HCT116 (cell line): ENCODE data around the gene GRIA1. TPM values are rescaled to one million over a fixed set of nuclear protein-coding genes. Genes with fewer than 3 reads are reported as not detected.

Source experiments
- ATAC-seq: fragments of 200-7000 bp; cut with Tn5 transposase; 2 replicates; pipeline ENCODE4 v1.9.1; 2020; ENCODE audit warnings: mild to moderate bottlenecking, moderate library complexity
- BruUV-seq: library from RNA; stranded (reverse); fragments of 400-500 nt; replicated peaks from 2 replicates; lab custom pipeline; 2021; lab: Mats Ljungman, UMichigan
- CTCF ChIA-PET: fragments of 300-600 bp; sonication (Branson Sonifier 250); formaldehyde crosslinking; loops from one replicate; lab custom pipeline; 2021; ENCODE audit warnings: antibody characterized with exemption; lab: Charles Lee
- POLR2A ChIA-PET: fragments of 300-600, 350-600 bp; sonication (Branson Sonifier 250); formaldehyde crosslinking; loops from one replicate; lab custom pipeline; 2021; ENCODE audit warnings: antibody characterized with exemption; lab: Charles Lee
- RAD21 ChIA-PET, 2 experiments: fragments of 300-600 bp; sonication (Branson Sonifier 250); formaldehyde crosslinking; loops; one replicate each; lab custom pipeline; 2023; ENCODE audit warnings: low total read pairs in 2 of 2; ENCODE audit not compliant: uncharacterized antibody in 2 of 2, unreplicated experiment in 2 of 2, low non-redundant PET in 1 of 2; lab: Charles Lee
- DNase-seq: peaks from one replicate; pipeline ENCODE4 v3.0.0-alpha.2; 2010; ENCODE audit warnings: low read depth, low spot score
- H2AFZ ChIP-seq: fragments of 200-600 bp; shearing (Covaris generic), sonication (generic); 2 replicates; pipeline ENCODE4 v1.6.1; 2017; ENCODE audit warnings: low read depth, mixed run types, mixed read lengths, antibody characterized with exemption, low read length; ENCODE audit not compliant: poor library complexity, severe bottlenecking
- H3K27ac ChIP-seq: 2 replicates; pipeline ENCODE4 v1.5.1; 2012; ENCODE audit warnings: low read depth, low read length
- H3K27me3 ChIP-seq: fragments of 200-600 bp; sonication (generic); 2 replicates; pipeline ENCODE4 v1.6.1; 2016; ENCODE audit warnings: mixed run types, low read length, mixed read lengths; ENCODE audit not compliant: insufficient read depth
- H3K36me3 ChIP-seq, 2 experiments: fragments of 200-500 bp in 1 of 2; fragments of 200-600 bp in 1 of 2; sonication (Bioruptor generic) in 1 of 2; sonication (generic) in 1 of 2; 2 replicates each; pipeline versions ENCODE4 v1.5.1 to v1.6.1; 2014 to 2016; ENCODE audit warnings: low read length in 2 of 2, inconsistent platforms in 1 of 2, mixed read lengths in 1 of 2, mixed run types in 1 of 2; ENCODE audit not compliant: insufficient read depth in 2 of 2, control insufficient read depth in 1 of 2
- H3K4me1 ChIP-seq, 2 experiments: fragments of 200-600 bp in 1 of 2; sonication (generic) in 1 of 2; 2 replicates each; pipeline versions ENCODE4 v1.5.1 to v1.6.1; 2012 to 2017; ENCODE audit warnings: low read length in 2 of 2, inconsistent platforms in 1 of 2, mild to moderate bottlenecking in 1 of 2, mixed read lengths in 1 of 2, mixed run types in 1 of 2, moderate library complexity in 1 of 2; ENCODE audit not compliant: insufficient read depth in 2 of 2, control insufficient read depth in 1 of 2
- H3K4me2 ChIP-seq: fragments of 200-600 bp; sonication (generic); 2 replicates; pipeline ENCODE4 v1.6.1; 2017; ENCODE audit warnings: mixed run types, low read length, mixed read lengths
- H3K4me3 ChIP-seq, 2 experiments: fragments of 200-600 bp in 1 of 2; sonication (generic) in 1 of 2; replicated peaks in 1 of 2; 2 replicates each; pipeline ENCODE4 v1.5.1; 2011 to 2016; ENCODE audit warnings: low read length in 2 of 2, control low read depth in 1 of 2, low read depth in 1 of 2, mild to moderate bottlenecking in 1 of 2, mixed read lengths in 1 of 2, mixed run types in 1 of 2
- H3K79me2 ChIP-seq: fragments of 200-600 bp; sonication (generic); 2 replicates; pipeline ENCODE4 v1.6.1; 2017; ENCODE audit warnings: mild to moderate bottlenecking, mixed run types, low read length, moderate library complexity, mixed read lengths; ENCODE audit not compliant: insufficient read depth
- H3K9ac ChIP-seq: fragments of 200-600 bp; sonication (generic); 2 replicates; pipeline ENCODE4 v1.6.1; 2016; ENCODE audit warnings: low read length, mixed read lengths
- H3K9me2 ChIP-seq: fragments of 200-600 bp; sonication (generic), shearing (Covaris generic); 2 replicates; pipeline ENCODE4 v1.6.1; 2017; ENCODE audit warnings: mixed run types, mild to moderate bottlenecking, moderate library complexity; ENCODE audit not compliant: insufficient read depth
- H3K9me3 ChIP-seq, 2 experiments: fragments of 200-500 bp in 1 of 2; fragments of 200-600 bp in 1 of 2; sonication (Bioruptor generic) in 1 of 2; sonication (generic) in 1 of 2; 2 replicates each; pipeline ENCODE4 v1.6.1; 2014 to 2017; ENCODE audit warnings: low read length in 2 of 2, mixed read lengths in 2 of 2, inconsistent platforms in 1 of 2, low read depth in 1 of 2, mild to moderate bottlenecking in 1 of 2, mixed run types in 1 of 2, moderate library complexity in 1 of 2; ENCODE audit not compliant: control insufficient read depth in 1 of 2, insufficient read depth in 1 of 2
- H4K20me1 ChIP-seq: fragments of 200-600 bp; sonication (generic), shearing (Covaris generic); 2 replicates; pipeline ENCODE4 v1.6.1; 2017; ENCODE audit warnings: mixed run types, mild to moderate bottlenecking, moderate library complexity; ENCODE audit not compliant: insufficient read depth
- CBX3 ChIP-seq: IDR thresholded peaks from 2 replicates; pipeline ENCODE4 v1.6.1; 2012; ENCODE audit warnings: low read depth
- CEBPB ChIP-seq: IDR thresholded peaks from 2 replicates; pipeline ENCODE4 v1.6.1; 2012; ENCODE audit warnings: low read depth
- EZH2 ChIP-seq: fragments of 200-600 bp; sonication (generic); IDR thresholded peaks from 2 replicates; pipeline ENCODE4 v1.6.1; 2017; ENCODE audit warnings: antibody characterized with exemption, mixed run types
- EZH2phosphoT487 ChIP-seq: fragments of 200-600 bp; IDR thresholded peaks from 2 replicates; pipeline ENCODE4 v1.6.1; 2018; ENCODE audit warnings: antibody characterized with exemption, borderline replicate concordance
- FOSL1 ChIP-seq: IDR thresholded peaks from 2 replicates; pipeline ENCODE4 v1.6.1; 2012; ENCODE audit warnings: low read depth
- POLR2A ChIP-seq: IDR thresholded peaks from 2 replicates; pipeline ENCODE4 v1.7.0; 2011; ENCODE audit warnings: borderline replicate concordance; ENCODE audit not compliant: insufficient read depth, insufficient read length; ENCODE audit errors: extremely low read depth
- POLR2AphosphoS5 ChIP-seq: IDR thresholded peaks from 2 replicates; pipeline ENCODE4 v1.6.1; 2011; ENCODE audit warnings: mild to moderate bottlenecking, low read depth, low read length, moderate library complexity
- SIN3A ChIP-seq: IDR thresholded peaks from 2 replicates; pipeline ENCODE4 v1.6.1; 2012; ENCODE audit warnings: low read depth
- SP1 ChIP-seq: IDR thresholded peaks from 2 replicates; pipeline ENCODE4 v1.6.1; 2012; ENCODE audit warnings: low read depth
- SRF ChIP-seq: IDR thresholded peaks from 2 replicates; pipeline ENCODE4 v1.6.1; 2012; ENCODE audit warnings: low read depth
- TCF7L2 ChIP-seq: IDR thresholded peaks from 2 replicates; pipeline ENCODE4 v1.7.0; 2011; ENCODE audit warnings: borderline replicate concordance, inconsistent platforms; ENCODE audit not compliant: insufficient read depth, insufficient read length; ENCODE audit errors: extremely low read depth
- ZFX ChIP-seq: fragments of 450-650 bp; IDR thresholded peaks from 2 replicates; pipeline ENCODE4 v1.6.1; 2017
- intact Hi-C: fragments of 100-400 bp; cut with micrococcal nuclease; formaldehyde crosslinking; loops from 2 replicates; pipeline ENCODE4 v1.10.0; 2022
- total RNA-seq: library from RNA; stranded (reverse); gene quantifications from one replicate; pipeline ENCODE4 v1.2.1, GENCODE V29; 2021; ENCODE audit not compliant: unreplicated experiment
- TF ChIP-seq, protein P1 (sequence below): IDR thresholded peaks from 2 replicates; pipeline ENCODE4 v1.6.1; 2012; ENCODE audit warnings: low read depth
- TF ChIP-seq, protein P2 (sequence below), 3 experiments: fragments of 200-600 bp in 1 of 3; sonication (generic) in 1 of 3; IDR thresholded peaks in 2 of 3; conservative IDR thresholded peaks in 1 of 3; 2 replicates each; pipeline ENCODE4 v1.5.1; 2012 to 2017; ENCODE audit warnings: low read depth in 2 of 3, low read length in 2 of 3, antibody characterized with exemption in 1 of 3, borderline replicate concordance in 1 of 3, control low read depth in 1 of 3, mild to moderate bottlenecking in 1 of 3, mixed read lengths in 1 of 3, mixed run types in 1 of 3, moderate library complexity in 1 of 3; ENCODE audit not compliant: insufficient read depth in 1 of 3
- TF ChIP-seq, protein P3 (sequence below): IDR thresholded peaks from 2 replicates; pipeline ENCODE4 v1.6.1; 2012

The GRIA1 gene
- total RNA-seq, 1 experiment from 2014 or later = not detected

DNA sequence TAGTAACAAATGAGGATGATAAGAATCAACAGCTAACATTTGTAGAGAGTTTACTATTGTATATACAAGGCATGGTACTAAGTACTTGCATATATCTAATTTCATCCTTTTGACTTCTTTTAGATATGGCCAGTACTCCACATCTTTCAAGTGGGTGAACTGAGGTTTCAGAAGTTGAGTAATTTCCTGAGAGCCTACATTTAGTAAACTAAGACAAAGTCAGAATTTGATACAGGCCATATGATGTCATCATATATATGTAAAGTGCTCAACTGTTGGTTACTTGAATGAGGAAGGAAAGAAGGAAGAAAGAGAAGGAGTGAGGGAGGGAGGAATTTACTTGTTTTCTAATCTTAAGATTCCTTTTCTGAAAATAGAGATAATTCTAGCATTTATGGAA is 52.8 kb downstream of the GRIA1 start:
- intact Hi-C loops = no loop called here
- BruUV-seq = no TSS peak
- Histone ChIP-seq H3K79me2 (no peaks in the 10 kb centered on the region), H3K27me3 (no peaks in the 10 kb centered on the region), H3K9ac (no peak overlapping the region), H3K27ac (no peak overlapping the region), H3K4me3 (no peak overlapping the region), H3K9me2 (no peaks in the 10 kb centered on the region), H3K4me2 (no peak overlapping the region), H3K36me3 (no peaks in the 10 kb centered on the region), H3K9me3 (no peaks in the 10 kb centered on the region), H3K4me1 (no peaks in the 10 kb centered on the region), H4K20me1 (no peaks in the 10 kb centered on the region), H2AFZ (no peak overlapping the region)
- CTCF ChIA-PET = no interaction called here
- RAD21 ChIA-PET = no interaction called here
- no peak for TF ChIP-seq FOSL1
- TF ChIP-seq, protein P1, sequence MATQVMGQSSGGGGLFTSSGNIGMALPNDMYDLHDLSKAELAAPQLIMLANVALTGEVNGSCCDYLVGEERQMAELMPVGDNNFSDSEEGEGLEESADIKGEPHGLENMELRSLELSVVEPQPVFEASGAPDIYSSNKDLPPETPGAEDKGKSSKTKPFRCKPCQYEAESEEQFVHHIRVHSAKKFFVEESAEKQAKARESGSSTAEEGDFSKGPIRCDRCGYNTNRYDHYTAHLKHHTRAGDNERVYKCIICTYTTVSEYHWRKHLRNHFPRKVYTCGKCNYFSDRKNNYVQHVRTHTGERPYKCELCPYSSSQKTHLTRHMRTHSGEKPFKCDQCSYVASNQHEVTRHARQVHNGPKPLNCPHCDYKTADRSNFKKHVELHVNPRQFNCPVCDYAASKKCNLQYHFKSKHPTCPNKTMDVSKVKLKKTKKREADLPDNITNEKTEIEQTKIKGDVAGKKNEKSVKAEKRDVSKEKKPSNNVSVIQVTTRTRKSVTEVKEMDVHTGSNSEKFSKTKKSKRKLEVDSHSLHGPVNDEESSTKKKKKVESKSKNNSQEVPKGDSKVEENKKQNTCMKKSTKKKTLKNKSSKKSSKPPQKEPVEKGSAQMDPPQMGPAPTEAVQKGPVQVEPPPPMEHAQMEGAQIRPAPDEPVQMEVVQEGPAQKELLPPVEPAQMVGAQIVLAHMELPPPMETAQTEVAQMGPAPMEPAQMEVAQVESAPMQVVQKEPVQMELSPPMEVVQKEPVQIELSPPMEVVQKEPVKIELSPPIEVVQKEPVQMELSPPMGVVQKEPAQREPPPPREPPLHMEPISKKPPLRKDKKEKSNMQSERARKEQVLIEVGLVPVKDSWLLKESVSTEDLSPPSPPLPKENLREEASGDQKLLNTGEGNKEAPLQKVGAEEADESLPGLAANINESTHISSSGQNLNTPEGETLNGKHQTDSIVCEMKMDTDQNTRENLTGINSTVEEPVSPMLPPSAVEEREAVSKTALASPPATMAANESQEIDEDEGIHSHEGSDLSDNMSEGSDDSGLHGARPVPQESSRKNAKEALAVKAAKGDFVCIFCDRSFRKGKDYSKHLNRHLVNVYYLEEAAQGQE = no peak
- TF ChIP-seq SRF = no peak
- TF ChIP-seq, protein P2, sequence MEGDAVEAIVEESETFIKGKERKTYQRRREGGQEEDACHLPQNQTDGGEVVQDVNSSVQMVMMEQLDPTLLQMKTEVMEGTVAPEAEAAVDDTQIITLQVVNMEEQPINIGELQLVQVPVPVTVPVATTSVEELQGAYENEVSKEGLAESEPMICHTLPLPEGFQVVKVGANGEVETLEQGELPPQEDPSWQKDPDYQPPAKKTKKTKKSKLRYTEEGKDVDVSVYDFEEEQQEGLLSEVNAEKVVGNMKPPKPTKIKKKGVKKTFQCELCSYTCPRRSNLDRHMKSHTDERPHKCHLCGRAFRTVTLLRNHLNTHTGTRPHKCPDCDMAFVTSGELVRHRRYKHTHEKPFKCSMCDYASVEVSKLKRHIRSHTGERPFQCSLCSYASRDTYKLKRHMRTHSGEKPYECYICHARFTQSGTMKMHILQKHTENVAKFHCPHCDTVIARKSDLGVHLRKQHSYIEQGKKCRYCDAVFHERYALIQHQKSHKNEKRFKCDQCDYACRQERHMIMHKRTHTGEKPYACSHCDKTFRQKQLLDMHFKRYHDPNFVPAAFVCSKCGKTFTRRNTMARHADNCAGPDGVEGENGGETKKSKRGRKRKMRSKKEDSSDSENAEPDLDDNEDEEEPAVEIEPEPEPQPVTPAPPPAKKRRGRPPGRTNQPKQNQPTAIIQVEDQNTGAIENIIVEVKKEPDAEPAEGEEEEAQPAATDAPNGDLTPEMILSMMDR (IDR thresholded peaks at IDR 0.05 in 2 of 3, conservative IDR thresholded peaks at IDR 0.05 in 1 of 3; ENCODE audit: borderline replicate concordance in 1 of 3, insufficient read depth in 1 of 3, low read depth in 2 of 3, low read length in 2 of 3) = no peak
- TF ChIP-seq EZH2 = no peak
- TF ChIP-seq TCF7L2 = no peak
- TF ChIP-seq POLR2AphosphoS5 = no peak
- no peak for TF ChIP-seq SP1
- TF ChIP-seq CEBPB = no peak
- TF ChIP-seq POLR2A = no peak
- no peak for TF ChIP-seq CBX3
- TF ChIP-seq EZH2phosphoT487 = no peak
- no peak for TF ChIP-seq ZFX
- TF ChIP-seq SIN3A = no peak
- TF ChIP-seq, protein P3, sequence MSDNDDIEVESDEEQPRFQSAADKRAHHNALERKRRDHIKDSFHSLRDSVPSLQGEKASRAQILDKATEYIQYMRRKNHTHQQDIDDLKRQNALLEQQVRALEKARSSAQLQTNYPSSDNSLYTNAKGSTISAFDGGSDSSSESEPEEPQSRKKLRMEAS = no peak
- POLR2A ChIA-PET = no interaction called here
- ATAC-seq = no peak
- no peak for DNase-seq
